NOMO-1 treated with DMSO at 0.1 percent for 48 hours (cell line): ENCODE results near the gene ENGASE.

Source experiments
- DNase-seq: peaks from one replicate; lab custom pipeline; 2025; ENCODE audit not compliant: unreplicated experiment; lab: John Stamatoyannopoulos, UW

ENGASE gene

DNA sequence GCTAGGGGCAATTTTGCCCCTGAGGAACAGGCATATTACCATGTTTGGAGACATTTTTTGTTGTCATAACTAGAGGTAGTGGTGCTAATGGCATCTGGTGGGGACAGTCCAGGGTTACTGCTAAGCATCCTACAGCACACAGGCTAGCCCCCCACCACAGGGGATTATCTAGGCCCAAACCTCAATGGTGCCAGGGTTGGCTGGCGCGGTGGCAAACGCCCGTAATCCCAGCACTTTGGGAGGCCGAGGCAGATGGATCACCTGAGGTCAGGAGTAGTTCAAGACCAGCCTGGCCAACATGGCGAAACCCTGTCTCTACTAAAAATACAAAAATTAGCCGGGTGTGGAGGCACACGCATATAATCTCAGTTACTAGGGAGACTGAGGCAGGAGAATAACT, 35.5 kb upstream of the ENGASE start:
- no peak for DNase-seq

DNA sequence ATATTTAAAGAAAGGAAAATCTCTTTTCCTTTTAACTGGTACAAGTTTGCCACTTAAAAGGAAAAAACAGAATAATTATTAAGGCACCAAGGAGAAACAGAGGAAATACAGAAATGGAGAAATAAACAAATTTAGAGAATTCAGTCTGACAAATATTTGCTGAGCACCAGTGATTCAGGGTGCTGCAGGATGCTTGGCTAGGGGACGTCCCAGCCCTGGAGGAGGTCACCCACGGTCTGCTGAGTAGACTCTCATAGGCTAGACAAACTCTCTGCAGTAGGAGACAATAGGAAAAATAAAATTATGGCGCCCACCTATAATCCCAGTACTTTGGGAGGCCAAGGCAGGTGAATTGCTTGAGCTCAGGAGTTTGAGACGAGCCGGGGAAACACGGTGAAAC, 34.7 kb upstream of the ENGASE start:
- no peak for DNase-seq

DNA sequence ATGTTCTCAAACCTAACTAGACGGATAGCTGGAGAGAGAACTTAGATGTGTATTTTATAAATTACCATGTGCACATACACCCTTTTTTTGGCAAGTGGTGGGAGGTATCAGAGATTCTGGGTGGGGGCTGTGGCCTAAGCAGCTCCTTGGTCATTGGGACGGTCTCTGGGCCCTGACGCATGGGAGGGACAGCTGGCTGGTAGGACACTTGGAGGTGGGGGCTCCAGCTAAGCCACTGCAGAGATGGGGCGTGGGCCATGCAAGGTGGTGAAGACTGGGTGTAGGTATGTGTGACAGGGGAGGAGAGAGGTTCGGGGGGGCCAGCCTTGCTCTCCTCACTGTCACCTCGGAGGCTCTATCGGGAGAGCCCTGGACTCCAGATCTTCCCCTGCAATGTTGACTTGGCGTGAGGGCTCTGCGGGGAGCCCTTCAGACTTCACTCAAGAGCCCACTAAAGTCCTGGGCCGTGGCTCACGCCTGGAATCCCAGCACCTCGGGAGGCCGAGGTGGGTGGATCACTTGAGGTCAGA, 33.5 kb upstream of the ENGASE start:
- no peak for DNase-seq

DNA sequence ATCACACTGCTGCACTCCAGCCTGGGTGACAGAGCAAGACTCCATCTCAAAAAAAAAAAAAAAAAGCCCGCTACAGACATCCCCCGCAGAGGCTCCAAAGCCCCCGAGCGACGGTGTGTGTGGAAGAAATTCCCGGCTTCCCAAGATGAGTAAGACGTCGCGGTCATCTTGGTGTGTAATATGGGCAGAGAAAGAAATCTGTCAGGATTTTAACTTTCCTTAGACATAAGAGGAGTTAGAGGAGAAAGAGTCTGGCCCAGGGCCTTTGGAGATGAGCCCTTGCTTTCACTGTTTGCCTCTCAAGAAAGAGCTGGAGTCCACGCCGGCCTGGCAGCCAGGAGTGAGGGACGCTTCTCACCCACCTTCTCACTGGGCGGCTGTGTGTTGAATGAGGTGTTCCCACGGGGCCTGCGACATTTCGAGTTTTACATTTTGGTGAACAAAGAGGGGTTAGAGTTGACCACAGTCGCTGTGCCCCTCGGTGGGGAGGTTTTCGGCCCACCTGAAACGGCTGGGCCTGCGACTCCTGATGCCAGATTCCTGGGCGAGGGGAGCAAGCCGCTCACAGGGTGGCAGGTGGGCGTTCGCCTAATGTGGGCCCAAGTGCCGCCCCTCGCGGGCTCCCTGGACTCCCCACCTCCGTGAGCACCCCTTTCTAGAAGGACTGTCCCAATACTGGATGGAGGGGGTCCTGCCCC, 32.8 kb upstream of the ENGASE start:
- no peak for DNase-seq

DNA sequence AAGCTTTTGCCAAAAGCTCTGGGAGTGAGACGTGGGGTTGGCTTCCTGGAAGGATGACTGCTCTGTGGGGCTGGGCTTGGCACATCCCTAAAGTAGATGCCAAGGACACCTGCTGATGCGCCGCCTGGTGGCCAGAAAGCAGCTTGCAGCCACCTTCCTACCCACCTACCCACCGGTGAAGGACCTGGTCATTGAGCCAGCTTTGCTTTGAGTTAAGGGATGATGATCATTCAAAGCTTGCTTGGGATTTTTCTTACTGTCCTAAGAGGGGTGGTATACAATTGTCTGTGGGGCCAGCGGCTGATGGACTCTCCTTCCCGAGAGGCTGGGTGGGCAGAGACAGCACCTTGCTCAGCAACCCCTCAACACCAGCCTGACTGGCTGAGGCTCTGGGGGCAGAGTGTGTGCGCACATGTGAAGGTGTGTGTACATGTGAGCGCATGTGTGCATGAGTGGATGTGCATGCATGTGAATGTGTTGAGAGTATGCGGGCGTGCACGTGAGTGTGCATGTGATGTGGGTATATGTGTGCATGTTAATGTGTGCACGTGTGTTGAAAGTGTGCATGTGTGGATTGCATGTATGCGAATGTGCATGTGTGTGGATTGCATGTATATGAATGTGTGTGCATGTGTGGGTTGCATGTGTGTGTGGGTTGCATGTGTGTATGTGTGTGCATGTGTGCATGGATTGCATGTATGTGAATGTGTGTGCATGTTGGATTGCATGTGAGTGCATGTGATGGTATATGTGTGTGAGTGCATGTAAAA, 32.0 kb upstream of the ENGASE start:
- DNase-seq, result peak; percentile 20

DNA sequence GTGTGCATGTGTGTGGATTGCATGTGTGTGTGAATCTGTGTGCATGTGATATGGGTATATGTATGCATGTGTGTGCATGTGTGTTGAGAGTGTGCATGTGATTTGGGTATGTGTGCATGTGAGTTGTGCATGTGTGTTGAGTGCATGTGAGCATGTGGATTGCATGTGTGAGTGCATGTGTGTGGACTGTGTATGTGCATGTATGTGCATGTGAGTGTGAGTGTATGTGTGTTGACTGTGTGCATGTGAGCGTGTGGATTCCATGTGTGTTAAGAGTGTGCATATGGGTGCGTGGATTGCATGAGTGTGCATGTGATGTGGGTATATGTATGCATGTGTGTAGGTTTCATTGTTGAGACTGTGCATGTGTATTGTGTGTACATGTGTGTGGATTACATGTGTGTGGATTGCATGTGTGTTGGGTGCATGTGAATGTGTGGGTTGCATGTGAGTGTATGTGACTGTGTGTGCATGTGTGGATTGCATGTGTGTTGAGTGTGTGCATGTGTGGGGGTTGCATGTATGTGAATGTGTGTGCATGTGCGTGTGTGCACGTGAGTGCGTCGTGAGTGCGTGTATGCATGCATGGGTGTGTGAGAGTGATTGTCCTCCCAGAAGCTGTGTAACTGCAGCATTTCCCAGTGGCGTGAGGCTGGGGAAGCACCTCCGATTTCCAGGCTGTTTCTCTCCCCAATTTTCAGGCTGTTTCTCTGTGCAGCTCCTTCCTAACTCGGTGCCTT, 31.3 kb upstream of the ENGASE start:
- DNase-seq, result no peak

DNA sequence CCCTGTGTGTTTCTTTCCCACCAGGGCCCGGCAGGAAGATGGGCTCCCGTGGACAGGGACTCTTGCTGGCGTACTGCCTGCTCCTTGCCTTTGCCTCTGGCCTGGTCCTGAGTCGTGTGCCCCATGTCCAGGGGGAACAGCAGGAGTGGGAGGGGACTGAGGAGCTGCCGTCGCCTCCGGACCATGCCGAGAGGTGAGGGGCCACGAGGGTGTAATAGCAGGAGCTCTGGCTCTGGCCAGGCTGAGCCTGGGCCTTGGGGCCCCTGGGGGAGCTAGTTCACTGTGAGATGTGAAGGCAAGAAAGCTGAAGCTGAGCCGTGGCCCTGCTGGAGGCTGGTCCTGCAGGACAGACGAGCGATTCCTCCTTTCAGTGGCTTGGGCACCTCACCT, 30.7 kb upstream of the ENGASE start:
- DNase-seq, result no peak

DNA sequence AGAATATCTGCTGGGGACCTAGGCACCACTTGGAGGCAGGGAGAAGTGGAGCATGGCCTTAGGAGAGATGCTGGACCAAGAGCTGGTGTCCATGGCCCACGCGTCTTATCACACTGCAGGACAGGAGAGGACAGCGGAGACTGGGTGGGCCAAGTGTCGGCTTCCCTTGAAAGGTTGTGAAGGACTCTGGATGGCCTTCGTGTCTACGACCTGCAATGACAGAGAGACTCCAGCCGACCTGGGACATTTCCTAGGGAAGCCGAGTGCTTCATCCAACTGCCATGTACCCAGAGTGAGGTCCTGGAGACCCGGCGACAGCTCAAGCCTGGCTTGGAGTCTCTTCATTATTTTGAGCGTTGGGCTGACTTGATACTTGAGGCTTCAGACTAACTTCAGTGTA, 30.2 kb upstream of the ENGASE start:
- DNase-seq, result no peak

DNA sequence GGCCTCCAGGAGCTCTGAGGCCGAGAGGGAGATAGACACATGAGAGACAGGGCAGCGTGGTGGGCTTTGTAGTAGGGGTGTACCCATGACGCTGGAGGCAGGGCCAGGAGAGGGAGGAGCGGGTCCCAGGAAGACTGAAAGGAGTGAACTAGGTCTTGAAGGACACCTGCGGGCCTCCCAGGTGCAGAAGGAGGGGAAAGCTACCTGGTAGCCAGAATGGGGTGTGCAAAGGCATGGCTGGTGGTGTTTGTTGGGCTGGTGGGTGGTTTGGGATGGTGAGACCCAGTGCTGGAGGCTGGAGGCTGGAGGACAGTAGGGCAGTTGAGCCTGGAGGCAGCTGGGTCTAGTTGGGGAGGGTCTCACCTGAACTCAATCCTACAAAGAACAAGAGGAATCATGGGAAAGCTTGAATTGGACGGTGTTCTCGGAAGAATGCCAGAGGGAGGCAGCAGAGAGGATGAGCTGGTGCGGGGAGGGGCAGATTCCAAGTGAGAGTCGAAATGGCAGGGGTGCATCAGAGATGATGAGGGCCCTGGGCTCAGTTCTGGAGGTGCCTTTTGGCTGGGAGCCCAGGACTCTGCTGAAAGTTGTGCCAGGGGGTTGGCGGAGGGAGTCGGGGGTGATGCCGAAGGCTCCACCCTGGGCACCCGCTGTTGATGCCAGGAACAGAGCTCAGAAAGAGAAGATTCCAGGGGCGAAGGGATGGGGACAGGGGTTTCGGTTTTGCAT, 29.5 kb upstream of the ENGASE start:
- DNase-seq, result no peak

DNA sequence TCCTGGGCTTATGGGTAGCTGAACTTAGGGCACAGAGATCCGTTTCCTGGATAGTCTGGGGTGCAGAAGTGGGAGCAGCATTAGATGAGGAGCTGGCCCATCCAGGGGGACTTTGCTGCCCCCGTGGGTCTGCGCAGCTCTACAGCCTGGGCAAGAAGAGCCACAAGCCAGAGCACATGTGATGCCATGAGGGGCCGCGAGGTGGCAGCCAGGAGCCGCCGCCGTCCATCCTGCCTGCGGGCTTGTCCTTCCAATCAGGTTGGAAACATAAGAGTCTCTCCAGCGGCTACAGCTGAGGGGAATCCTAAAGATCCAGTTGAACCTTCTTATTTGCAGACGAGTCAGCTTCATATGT, 28.8 kb upstream of the ENGASE start:
- DNase-seq, result peak; percentile 49

DNA sequence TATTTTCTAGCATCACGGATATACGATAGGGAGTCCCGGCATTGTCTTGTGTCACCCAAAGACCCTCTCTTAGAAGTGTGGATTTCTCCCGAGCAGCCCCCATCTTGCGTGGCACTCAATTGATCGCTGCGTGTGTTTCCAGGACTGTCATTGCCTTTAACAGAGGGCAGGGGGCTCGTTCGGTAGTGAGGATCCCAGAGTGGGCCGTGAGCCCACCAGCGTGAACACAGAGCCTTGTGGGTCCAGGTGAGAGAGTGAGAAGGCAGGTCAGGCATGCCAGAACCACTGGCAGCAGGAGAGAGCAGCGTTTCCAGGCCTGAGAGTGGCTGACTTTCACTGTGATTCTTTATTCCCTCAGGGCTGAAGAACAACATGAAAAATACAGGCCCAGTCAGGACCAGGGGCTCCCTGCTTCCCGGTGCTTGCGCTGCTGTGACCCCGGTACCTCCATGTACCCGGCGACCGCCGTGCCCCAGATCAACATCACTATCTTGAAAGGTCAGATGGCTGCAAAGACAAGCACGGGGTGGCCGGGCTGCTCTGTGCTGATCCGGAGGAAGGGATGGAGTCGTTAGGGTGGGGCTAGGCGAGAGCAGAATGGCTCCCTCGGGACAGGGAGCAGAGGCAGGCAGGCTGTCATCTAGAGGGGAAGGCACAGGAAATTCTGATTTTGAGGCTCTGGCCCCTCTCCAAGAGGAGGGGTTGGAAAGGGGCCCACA, 28.3 kb upstream of the ENGASE start:
- DNase-seq, result no peak

DNA sequence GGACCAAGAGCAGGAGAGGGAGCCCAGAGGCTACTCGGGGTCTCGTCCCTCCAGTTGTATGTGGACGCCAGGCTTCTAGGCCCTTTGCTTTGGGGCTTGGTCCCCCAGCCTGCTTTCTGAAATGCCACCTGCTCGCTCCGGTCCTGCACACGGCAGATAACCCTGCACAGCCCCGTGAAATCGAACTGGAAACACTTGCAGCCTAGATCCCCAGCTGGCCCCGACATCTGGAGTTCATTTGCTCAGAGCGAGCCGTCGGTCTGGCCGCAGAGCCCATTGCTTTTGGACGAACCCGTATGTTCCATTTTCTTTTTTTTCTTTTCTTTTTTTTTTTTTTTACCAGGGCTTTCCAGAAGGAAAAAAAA, 27.7 kb upstream of the ENGASE start:
- DNase-seq, result no peak

DNA sequence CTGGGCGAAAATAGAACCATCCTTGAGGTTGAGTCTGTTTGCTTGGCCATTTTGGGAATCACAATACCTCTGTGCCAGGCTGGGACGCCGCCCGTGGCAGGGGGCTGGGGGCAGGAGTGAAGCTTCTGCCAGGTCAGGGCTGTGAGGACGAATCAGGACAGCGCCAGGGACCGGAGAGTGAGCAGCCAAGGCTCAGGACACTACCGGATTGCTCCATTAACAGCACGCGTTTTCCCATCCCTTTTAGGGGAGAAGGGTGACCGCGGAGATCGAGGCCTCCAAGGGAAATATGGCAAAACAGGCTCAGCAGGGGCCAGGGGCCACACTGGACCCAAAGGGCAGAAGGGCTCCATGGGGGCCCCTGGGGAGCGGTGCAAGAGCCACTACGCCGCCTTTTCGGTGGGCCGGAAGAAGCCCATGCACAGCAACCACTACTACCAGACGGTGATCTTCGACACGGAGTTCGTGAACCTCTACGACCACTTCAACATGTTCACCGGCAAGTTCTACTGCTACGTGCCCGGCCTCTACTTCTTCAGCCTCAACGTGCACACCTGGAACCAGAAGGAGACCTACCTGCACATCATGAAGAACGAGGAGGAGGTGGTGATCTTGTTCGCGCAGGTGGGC, 27.2 kb upstream of the ENGASE start:
- DNase-seq, result no peak

DNA sequence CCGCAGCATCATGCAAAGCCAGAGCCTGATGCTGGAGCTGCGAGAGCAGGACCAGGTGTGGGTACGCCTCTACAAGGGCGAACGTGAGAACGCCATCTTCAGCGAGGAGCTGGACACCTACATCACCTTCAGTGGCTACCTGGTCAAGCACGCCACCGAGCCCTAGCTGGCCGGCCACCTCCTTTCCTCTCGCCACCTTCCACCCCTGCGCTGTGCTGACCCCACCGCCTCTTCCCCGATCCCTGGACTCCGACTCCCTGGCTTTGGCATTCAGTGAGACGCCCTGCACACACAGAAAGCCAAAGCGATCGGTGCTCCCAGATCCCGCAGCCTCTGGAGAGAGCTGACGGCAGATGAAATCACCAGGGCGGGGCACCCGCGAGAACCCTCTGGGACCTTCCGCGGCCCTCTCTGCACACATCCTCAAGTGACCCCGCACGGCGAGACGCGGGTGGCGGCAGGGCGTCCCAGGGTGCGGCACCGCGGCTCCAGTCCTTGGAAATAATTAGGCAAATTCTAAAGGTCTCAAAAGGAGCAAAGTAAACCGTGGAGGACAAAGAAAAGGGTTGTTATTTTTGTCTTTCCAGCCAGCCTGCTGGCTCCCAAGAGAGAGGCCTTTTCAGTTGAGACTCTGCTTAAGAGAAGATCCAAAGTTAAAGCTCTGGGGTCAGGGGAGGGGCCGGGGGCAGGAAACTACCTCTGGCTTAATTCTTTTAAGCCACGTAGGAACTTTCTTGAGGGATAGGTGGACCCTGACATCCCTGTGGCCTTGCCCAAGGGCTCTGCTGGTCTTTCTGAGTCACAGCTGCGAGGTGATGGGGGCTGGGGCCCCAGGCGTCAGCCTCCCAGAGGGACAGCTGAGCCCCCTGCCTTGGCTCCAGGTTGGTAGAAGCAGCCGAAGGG, 26.4 kb upstream of the ENGASE start:
- DNase-seq, result no peak

DNA sequence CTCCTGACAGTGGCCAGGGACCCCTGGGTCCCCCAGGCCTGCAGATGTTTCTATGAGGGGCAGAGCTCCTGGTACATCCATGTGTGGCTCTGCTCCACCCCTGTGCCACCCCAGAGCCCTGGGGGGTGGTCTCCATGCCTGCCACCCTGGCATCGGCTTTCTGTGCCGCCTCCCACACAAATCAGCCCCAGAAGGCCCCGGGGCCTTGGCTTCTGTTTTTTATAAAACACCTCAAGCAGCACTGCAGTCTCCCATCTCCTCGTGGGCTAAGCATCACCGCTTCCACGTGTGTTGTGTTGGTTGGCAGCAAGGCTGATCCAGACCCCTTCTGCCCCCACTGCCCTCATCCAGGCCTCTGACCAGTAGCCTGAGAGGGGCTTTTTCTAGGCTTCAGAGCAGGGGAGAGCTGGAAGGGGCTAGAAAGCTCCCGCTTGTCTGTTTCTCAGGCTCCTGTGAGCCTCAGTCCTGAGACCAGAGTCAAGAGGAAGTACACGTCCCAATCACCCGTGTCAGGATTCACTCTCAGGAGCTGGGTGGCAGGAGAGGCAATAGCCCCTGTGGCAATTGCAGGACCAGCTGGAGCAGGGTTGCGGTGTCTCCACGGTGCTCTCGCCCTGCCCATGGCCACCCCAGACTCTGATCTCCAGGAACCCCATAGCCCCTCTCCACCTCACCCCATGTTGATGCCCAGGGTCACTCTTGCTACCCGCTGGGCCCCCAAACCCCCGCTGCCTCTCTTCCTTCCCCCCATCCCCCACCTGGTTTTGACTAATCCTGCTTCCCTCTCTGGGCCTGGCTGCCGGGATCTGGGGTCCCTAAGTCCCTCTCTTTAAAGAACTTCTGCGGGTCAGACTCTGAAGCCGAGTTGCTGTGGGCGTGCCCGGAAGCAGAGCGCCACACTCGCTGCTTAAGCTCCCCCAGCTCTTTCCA, 25.5 kb upstream of the ENGASE start:
- no peak for DNase-seq

DNA sequence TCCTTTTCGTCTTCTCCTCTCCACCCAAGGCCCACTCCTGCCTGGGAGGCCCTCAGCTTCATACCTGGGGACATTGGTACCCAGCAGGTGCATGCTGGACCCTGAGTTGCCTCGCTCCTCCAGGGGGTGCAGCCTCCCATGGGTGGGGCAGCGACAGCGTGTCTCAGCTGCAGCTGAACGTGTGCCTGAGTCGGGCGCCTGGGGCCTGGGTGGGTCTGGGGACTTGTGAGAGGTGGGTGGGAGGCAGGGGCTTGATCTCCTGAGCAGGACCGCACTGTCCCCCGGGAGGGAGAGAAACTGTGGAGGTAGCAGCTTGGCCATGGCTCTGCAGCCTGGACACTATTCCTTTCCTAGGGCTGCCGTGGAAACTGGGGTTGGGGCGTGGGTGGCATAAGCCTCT, 24.8 kb upstream of the ENGASE start:
- no peak for DNase-seq

DNA sequence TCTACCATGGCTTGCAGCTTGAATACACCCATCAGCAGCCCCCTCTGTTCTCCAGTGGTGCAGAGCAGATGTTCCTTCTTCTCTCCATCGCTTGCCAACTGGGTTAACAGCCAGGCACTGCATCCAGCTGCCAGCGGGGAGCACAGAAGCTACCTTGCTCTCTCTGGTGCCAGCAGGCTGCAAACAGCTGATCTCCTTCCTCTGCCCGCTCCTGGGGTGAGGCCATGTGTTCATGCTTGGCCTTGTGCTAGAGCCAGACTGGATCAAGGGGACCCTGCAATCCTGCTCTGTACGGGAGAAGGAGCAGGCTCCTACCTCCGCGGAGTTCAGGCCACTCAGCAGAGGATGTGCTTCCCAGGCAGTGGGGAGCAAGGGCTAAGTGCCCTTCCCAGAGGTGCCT, 24.1 kb upstream of the ENGASE start:
- no peak for DNase-seq

DNA sequence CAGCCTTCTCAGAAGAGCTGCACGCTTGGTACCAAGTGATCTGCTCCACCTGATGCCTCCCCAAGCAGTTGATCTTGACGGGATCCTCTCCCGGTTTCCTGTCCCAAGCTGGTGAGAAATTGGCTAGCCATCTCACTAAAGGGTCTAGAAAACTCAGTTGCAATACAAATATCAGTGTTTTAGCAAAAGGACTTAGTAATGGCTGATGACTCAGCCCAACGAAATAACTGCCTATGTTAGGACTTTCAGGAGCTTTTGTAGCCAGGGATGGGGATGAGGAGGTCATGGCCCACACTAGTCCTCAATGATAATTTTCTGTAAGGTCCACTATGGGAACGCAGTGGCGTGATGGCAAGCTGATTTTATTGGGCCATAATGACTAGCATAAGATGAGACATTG, 23.3 kb upstream of the ENGASE start:
- no peak for DNase-seq
